NCI-H526 treated with DMSO at 0.1 percent for 48 hours (cell line): ENCODE measurements around the gene ZMIZ1.

Experiments used
- DNase-seq: peaks from one replicate; lab custom pipeline; 2025; lab: John Stamatoyannopoulos, UW

ZMIZ1 gene

GRCh38 chr10:79342811-79343561, 274.2 kb downstream of the ZMIZ1 start:
- DNase-seq, result no peak

GRCh38 chr10:79344502-79345195, 275.9 kb downstream of the ZMIZ1 start:
- no peak for DNase-seq

- DNase-seq, result no peak
These were observed 276.7 kb downstream of the ZMIZ1 start for GRCh38 chr10:79345241-79346011.

- no peak for DNase-seq
These were observed 277.2 kb downstream of the ZMIZ1 start for GRCh38 chr10:79346012-79346340.

GRCh38 chr10:79346388-79347225, 277.8 kb downstream of the ZMIZ1 start:
- DNase-seq, result peak; percentile 37

GRCh38 chr10:79347226-79347893, 278.6 kb downstream of the ZMIZ1 start, which contains the start of gene PPIF:
PPIF (plus strand) TSS chr10:79347469; CDS start chr10:79347549, 80 bp downstream.
- DNase-seq, result peak; percentile 59

- DNase-seq, result no peak
These were observed 279.3 kb downstream of the ZMIZ1 start for GRCh38 chr10:79347894-79348639.

GRCh38 chr10:79348640-79348988, 279.8 kb downstream of the ZMIZ1 start:
- no peak for DNase-seq

- no peak for DNase-seq
These were observed 280.3 kb downstream of the ZMIZ1 start for GRCh38 chr10:79349072-79349491.

- DNase-seq, result no peak
These were observed 281.1 kb downstream of the ZMIZ1 start for GRCh38 chr10:79349766-79350406.

GRCh38 chr10:79350407-79351154, 281.8 kb downstream of the ZMIZ1 start:
- DNase-seq, result no peak

GRCh38 chr10:79351332-79351731, 282.6 kb downstream of the ZMIZ1 start:
- no peak for DNase-seq

- DNase-seq, result no peak
These were observed 283.5 kb downstream of the ZMIZ1 start for GRCh38 chr10:79352035-79352877.

- DNase-seq, result no peak
These were observed 284.2 kb downstream of the ZMIZ1 start for GRCh38 chr10:79353000-79353406.

GRCh38 chr10:79353726-79354125, 285.0 kb downstream of the ZMIZ1 start:
- no peak for DNase-seq

GRCh38 chr10:79354141-79354540, 285.4 kb downstream of the ZMIZ1 start:
- DNase-seq, result no peak

- no peak for DNase-seq
These were observed 285.8 kb downstream of the ZMIZ1 start for GRCh38 chr10:79354615-79355014.

- no peak for DNase-seq
These were observed 286.8 kb downstream of the ZMIZ1 start for GRCh38 chr10:79355420-79356017.
